GM19395 (cell line): Measurements from ENCODE around the gene CHRNA1.

ENCODE experiments used
- ATAC-seq: cut with Tn5 transposase; IDR thresholded peaks from one replicate; pipeline ENCODE4 v1.9.1; 2021; ENCODE audit warnings: mild to moderate bottlenecking, moderate library complexity; ENCODE audit not compliant: unreplicated experiment

Gene CHRNA1

GRCh38 chr2:174784316-174784715 lies 20.0 kb upstream of the CHRNA1 start:
- no peak for ATAC-seq

DNA sequence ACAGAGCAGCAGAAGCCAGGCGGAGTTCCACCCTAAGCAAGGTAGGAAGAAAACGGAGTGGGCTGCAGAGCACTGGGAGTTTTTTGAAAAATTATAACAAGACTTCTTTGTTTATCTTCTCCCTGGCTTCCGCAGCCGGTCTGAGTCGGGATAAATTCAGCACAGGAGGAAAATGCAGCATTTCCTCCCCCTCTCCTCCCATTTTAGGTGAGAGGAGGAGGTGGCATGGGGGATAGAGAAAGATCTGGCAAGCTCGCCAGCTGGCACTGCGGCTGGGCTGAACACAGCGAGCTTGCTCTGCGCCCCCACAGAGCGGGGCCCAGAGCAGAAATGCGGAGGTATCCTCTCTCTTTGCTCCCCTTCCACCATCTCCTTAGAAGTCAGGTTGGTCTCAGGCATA lies 17.7 kb upstream of the CHRNA1 start:
- ATAC-seq, result no peak

DNA sequence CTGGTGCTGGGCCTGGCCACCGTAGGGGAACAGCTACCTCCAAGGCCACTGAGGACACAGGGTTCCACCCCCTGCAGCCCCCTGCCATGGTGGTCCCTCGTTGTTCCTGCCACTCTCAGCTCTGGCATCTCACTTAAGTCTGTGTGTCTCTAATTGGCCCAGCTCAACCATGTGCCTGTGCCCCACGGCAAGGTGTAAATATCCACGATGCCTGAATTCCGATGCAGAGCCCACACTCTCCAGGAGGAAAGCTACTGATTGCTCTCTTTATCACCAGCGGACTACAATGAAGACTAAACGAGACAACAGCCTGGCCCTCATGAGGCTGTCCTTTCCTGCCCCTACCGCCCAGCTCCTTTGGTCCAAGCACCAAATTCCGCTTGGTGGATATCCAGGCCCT lies 17.0 kb upstream of the CHRNA1 start:
- ATAC-seq, result no peak

- no peak for ATAC-seq
Measured at GRCh38 chr2:174780856-174781255, 16.6 kb upstream of the CHRNA1 start.

DNA sequence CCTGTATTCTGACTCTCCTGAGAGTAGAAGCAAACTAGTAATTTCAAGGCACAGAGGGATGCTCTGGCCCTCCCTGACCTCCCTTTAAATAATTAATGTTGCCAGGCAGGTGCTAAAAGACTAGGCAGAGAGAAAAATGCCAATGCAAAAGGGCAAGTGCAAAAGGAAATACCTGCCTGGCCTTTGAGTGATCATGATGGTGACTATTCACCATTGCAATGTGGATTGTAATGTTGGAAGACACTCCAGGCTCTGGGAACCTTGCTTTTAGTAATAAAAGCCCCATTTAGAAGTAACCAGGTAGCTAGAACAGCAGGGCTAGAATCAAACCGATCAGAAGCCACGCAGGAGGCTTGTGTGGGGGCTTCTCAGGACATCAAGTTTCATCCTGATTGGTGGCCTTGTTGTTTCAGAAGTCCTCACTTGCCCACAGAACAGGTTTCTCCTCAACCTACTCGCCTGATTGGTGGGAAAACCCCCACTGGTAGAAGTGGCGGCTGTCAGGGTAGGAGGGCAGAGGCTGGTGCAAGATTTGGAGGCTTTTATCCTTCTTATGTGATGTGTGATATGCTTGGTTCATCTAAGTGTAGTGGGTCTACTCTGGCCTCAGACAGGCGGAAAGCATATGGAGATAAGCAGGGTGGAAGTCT lies 16.0 kb upstream of the CHRNA1 start:
- no peak for ATAC-seq

DNA sequence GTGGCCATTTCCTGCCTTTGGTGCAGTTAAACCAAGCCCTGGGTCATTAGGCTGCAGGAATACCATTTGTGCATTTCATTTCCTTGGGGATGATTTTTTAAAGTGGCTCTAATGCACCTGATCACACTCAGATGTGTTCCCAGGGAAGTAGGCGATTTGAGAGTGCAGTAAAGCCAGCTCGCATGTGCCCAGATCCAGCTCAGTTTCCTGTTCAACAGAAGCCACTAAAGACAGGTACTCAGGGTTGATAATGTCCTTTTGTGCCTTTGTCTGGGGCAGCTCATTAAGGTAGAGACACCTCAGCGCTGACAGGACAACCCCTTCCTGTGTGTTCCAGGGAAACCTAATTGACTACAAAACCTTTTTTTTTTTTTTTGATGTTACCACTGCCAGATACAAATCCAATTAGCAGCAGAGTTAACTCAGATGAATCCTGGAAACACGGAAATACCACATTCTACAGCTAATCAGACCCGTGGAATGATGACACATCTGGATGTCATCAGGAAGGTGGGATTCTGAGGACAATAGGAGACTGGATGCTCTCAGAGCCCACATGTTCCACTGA lies 15.2 kb upstream of the CHRNA1 start:
- no peak for ATAC-seq

DNA sequence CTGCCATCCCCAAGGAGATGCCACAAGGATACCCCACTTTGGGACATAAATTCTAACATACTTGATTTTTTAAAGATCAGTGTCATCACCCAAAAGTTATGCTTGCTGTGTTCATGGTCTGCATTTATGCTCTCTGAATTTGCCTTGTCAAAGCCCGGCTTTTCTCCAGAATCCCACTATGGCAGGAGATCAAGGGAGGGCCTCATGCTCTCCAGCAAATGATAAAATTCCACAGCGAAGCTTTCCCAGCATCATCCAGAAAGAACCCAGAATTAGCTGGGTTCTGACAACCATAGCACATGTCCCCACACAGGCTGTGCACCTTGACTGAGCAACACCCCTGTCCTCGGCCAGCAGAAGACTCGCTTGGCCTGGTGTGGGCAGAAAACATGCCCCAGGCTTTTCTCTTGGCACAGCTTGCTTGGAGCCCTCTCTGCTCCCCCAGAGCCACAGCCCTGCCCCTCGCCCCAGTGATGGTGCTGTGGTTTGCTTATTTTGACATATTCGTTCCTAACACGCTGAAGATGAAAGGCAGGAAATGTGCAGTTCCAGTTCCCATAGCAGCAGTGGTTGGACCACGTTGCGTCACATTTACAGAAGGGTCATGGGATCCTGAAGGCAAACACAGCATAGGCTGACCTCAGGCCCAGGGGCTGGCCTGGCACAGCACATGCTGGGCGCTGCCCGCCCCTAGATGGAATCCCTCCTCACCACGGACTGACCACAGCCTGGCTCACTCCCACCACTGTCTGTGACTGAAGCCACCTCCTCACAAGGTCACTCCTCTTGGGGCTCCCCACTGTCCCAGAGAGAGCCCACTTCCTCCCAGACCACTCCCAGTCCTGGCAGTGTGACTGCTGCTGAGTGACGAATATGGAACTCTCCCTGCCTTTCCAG lies 14.1 kb upstream of the CHRNA1 start:
- ATAC-seq, result peak; percentile 60

- ATAC-seq, result no peak
Measured at GRCh38 chr2:174777347-174778084, 13.2 kb upstream of the CHRNA1 start.

GRCh38 chr2:174776675-174777074 lies 12.4 kb upstream of the CHRNA1 start:
- no peak for ATAC-seq

- ATAC-seq, result no peak
Measured at GRCh38 chr2:174776223-174776622, 12.0 kb upstream of the CHRNA1 start.

DNA sequence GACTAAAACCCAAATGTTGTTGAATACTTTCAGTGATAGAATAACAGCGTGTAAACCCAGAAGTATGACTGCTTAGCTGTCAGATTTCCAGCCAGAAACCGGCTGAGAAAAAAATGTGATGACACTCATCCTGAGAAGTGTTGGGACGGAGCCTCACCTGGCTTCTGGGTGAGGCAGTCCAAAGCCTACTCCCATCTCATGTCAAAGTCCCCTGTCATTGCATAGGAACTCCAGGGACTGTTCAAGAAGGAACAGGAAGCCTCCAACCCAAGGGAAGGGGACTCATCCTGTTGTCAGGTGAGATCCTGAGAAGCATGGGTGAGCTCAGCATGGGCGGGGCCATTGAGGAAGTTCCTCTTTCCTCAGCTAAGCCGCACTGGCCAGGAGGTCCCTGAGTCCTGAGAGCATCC lies 11.3 kb upstream of the CHRNA1 start:
- no peak for ATAC-seq

- no peak for ATAC-seq
Measured at GRCh38 chr2:174774886-174775285, 10.6 kb upstream of the CHRNA1 start.

DNA sequence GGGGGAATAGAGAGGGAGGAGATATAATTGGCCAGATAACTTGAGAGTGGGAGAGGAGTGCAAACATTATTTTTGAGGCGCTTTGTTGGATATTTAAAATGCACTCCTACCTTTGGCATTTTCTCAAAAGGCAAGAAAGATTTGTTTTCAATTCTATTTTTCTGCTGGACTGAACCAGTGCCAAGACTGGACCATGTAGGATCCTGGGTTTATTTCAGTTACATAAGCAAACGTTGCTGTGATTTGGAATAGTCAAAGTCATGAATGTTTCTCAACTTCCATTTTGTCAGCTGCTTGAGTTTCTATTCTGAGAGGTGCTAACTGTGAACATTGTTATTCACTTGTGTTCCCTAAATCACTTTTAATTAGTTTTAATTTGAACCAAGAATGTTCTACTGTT lies 8.9 kb upstream of the CHRNA1 start:
- no peak for ATAC-seq

GRCh38 chr2:174772472-174772801 lies 8.2 kb upstream of the CHRNA1 start:
- no peak for ATAC-seq

- peak; percentile 78 for ATAC-seq
Measured at GRCh38 chr2:174771631-174772471, 7.6 kb upstream of the CHRNA1 start.

GRCh38 chr2:174771136-174771535 lies 6.9 kb upstream of the CHRNA1 start:
- ATAC-seq, result no peak

- no peak for ATAC-seq
Measured at GRCh38 chr2:174768557-174768956, 4.3 kb upstream of the CHRNA1 start.

- no peak for ATAC-seq
Measured at GRCh38 chr2:174766271-174766670, 2.0 kb upstream of the CHRNA1 start.

DNA sequence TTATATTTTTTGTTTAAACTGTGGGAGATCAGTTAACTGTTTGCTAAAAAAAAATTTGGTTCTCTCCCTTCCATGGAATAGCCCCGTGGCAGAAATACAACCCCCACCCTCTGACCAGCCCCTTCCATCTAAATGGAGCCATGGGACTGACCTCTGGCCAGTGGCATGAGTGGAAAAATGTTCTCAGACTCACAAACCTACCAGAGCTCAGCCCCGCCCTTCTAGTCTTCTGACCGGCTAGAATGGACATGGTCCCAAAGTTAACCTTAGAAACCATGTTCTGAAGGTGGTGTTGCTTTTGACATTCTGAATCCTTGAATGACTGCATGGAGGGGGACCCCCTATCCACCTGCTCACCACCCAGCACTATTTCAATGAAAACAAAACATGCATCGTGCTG lies 1.3 kb upstream of the CHRNA1 start:
- ATAC-seq, result no peak

- ATAC-seq, result no peak
Measured at GRCh38 chr2:174763780-174764179, 492 bp downstream of the CHRNA1 start.

DNA sequence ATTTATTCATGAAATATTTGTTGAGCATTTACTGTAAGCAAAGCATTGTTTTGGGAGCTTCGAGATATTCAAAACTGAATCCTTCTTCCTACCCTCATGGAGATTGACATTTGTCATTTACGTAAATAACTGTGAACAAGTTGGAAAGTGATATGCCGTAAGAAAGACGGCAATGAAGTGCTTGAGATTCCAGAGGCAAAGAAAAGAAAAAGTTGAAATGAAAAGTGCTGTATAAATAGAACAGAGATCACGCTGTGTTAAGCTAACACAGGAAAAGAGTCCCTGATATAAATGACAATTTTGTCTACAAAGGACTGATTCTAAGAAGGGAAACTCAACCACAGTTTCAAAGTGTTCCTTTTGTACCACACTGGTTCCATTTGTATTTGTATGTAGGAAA lies 1.8 kb downstream of the CHRNA1 start:
- ATAC-seq, result no peak
